Activated CD4-positive, alpha-beta memory T cell treated with anti-CD3 and anti-CD28 coated beads, Interleukin-2, amount 10 ng/mL, durations not matched to agents 7 days and 5 days (primary cell): Measurements from ENCODE around the gene RUNDC1. TPM values are rescaled to one million over a fixed set of nuclear protein-coding genes. Genes with fewer than 3 reads are reported as not detected.

ENCODE experiments used
- CTCF ChIA-PET: fragments of 350-600 bp; sonication (Branson Sonifier 250); formaldehyde crosslinking; loops from one replicate; lab custom pipeline; 2021; ENCODE audit warnings: antibody characterized with exemption, inconsistent platforms; lab: Charles Lee
- POLR2A ChIA-PET: fragments of 350-600 bp; sonication (Branson Sonifier 250); formaldehyde crosslinking; loops from one replicate; lab custom pipeline; 2021; ENCODE audit warnings: antibody characterized with exemption; lab: Charles Lee
- DNase-seq: peaks from one replicate; pipeline ENCODE4 v3.0.0-alpha.2; 2020
- H3K27ac Mint-ChIP-seq: one replicate; pipeline ENCODE4 v1.8.0; 2021; ENCODE audit warnings: mild to moderate bottlenecking, mixed read lengths
- H3K27me3 Mint-ChIP-seq: one replicate; pipeline ENCODE4 v1.8.0; 2021; ENCODE audit warnings: mixed read lengths
- H3K36me3 Mint-ChIP-seq: one replicate; pipeline ENCODE4 v1.8.0; 2021; ENCODE audit warnings: low read depth, mixed read lengths
- H3K4me1 Mint-ChIP-seq: one replicate; pipeline ENCODE4 v1.8.0; 2021; ENCODE audit warnings: mixed read lengths
- H3K4me3 Mint-ChIP-seq: one replicate; pipeline ENCODE4 v1.8.0; 2021; ENCODE audit warnings: mild to moderate bottlenecking, mixed read lengths
- H3K9me3 Mint-ChIP-seq: one replicate; pipeline ENCODE4 v1.8.0; 2021; ENCODE audit warnings: mixed read lengths
- total RNA-seq, 2 experiments: library from RNA; stranded (reverse); gene quantifications; one replicate each; pipeline ENCODE4 v1.2.3, GENCODE V29; 2021

RUNDC1 gene
- total RNA-seq, 2 experiments from 2014 or later, result 17.1 to 17.3 TPM

GRCh38 chr17:43039646-43040045 is 59.3 kb downstream of the RUNDC1 start:
- POLR2A ChIA-PET, result no interaction called here
- Mint-ChIP-seq H3K9me3 (no peaks in the 10 kb centered on the region), H3K27me3 (no peaks in the 10 kb centered on the region), H3K36me3 (peaks cover 18% of the 10 kb centered on the region), H3K27ac (no peak overlapping the region), H3K4me3 (no peak overlapping the region), H3K4me1 (no peaks in the 10 kb centered on the region)
- CTCF ChIA-PET, result interaction anchor here (1.4 kb wide), 1 partner anchor 15 kb away, joined by 3 read pairs; no protein-coding TSS in a partner anchor
- DNase-seq, result no peak

DNA sequence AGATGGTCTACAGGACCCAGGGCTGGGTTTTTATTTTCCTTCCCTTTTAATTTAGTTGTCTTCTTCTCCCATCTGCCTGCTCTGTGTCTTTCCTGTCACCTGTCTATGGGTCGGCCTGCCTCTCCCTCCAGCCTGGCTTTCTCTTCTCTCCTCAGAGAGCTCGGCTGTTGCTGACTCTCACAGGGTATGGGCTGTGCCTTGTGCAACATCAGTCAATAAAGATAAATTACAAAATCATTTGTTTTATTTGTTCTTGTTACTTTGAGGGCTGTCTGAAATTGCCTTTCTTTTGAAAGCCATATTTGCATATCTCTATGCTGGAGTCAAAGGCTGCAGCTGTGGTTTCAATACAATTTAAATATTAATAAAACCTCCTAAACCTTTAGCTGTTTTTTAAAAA is 60.3 kb downstream of the RUNDC1 start:
- H3K27me3 Mint-ChIP-seq, result no peaks in the 10 kb centered on the region
- H3K36me3 Mint-ChIP-seq, result peaks cover 27% of the 10 kb centered on the region
- H3K9me3 Mint-ChIP-seq, result no peaks in the 10 kb centered on the region
- no peak overlapping the region for H3K27ac Mint-ChIP-seq
- no peak overlapping the region for H3K4me3 Mint-ChIP-seq
- POLR2A ChIA-PET, result no interaction called here
- CTCF ChIA-PET, result interaction anchor here (0.7 to 1.4 kb wide), 2 partner anchors 16 to 1608 kb away, joined by 3 read pairs; no protein-coding TSS in a partner anchor
- no peak for DNase-seq
- no peaks in the 10 kb centered on the region for H3K4me1 Mint-ChIP-seq

DNA sequence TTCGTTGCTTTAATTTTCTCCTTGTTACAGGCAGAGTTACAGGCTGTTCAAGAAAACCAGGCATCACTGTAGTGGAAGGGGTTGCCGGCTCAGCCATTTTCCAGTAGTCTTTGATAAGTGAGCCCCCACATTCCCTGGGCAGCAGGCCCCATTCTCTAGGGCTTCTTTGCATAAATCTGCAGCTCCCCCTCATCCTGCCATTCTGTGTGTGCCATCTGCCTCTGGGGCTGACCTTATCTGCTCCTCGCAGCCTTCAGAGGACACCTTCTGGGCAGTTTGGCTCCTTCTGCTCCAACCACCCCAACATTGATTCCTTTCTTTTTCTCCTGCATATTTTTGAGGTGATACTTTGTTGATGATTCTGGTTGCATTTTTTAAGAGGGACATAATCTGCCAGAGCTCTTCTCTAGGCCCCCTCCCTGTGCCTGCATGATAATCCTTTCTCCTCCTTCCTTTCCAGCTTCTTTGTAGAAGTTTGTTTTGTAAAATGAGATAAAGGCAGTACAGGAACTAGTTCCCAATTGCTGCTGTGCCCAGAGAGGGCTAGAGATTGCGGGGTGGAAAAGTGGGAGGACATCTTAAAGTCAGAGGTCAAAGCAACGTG is 61.8 kb downstream of the RUNDC1 start:
- Mint-ChIP-seq H3K27me3 (no peaks in the 10 kb centered on the region), H3K9me3 (no peaks in the 10 kb centered on the region), H3K4me1 (no peaks in the 10 kb centered on the region), H3K4me3 (no peak overlapping the region), H3K27ac (no peak overlapping the region), H3K36me3 (peaks cover 32% of the 10 kb centered on the region)
- DNase-seq, result no peak
- ChIA-PET POLR2A (interaction anchor here (1.5 to 1.7 kb wide), 2 partner anchors 36 to 43 kb away, joined by 3 to 4 read pairs; partner anchors contain the start of gene IFI35), CTCF (no interaction called here)

Other genes with a start within 250 kb of the RUNDC1 start
- gene EZH1, start 235.5 kb upstream of the RUNDC1 start, total RNA-seq, result 10 to 100 TPM; 51.9 to 55.3 TPM
- gene RAMP2, start 219.3 kb upstream of the RUNDC1 start, total RNA-seq, result not detected
- gene VPS25, start 207.1 kb upstream of the RUNDC1 start, total RNA-seq, result 10 to 100 TPM; 52.8 to 53.0 TPM
- gene WNK4, start 200.0 kb upstream of the RUNDC1 start, total RNA-seq, result under 1 TPM; 0.18 to 0.20 TPM
- 10 to 100 TPM; 35.1 to 37.0 TPM for gene COA3, start 181.9 kb upstream of the RUNDC1 start, total RNA-seq
- not detected for gene CNTD1, start 181.7 kb upstream of the RUNDC1 start, total RNA-seq
- gene BECN1, start 156.3 kb upstream of the RUNDC1 start, total RNA-seq, result 10 to 100 TPM; 95.6 to 96.8 TPM
- gene PSME3, start 147.2 kb upstream of the RUNDC1 start, total RNA-seq, result 100 to 1,000 TPM; 101 to 104 TPM
- gene AOC2, start 136.0 kb upstream of the RUNDC1 start, total RNA-seq, result 1 to 10 TPM; 1.0 to 1.1 TPM
- gene AOC3, start 129.4 kb upstream of the RUNDC1 start, total RNA-seq, result under 1 TPM; 0.50 to 0.53 TPM
- not detected for gene G6PC1, start 79.8 kb upstream of the RUNDC1 start, total RNA-seq
- 10 to 100 TPM; 27.9 to 28.5 TPM for gene AARSD1, start 16.1 kb upstream of the RUNDC1 start, total RNA-seq
- gene PTGES3L, start 485 bp upstream of the RUNDC1 start, total RNA-seq, result under 1 TPM; 0.40 to 0.65 TPM
- gene RPL27, start 17.9 kb downstream of the RUNDC1 start, total RNA-seq, result 100 to 1,000 TPM; 880 to 892 TPM
- gene IFI35, start 26.2 kb downstream of the RUNDC1 start, total RNA-seq, result 100 to 1,000 TPM; 149 to 154 TPM
- 10 to 100 TPM; 15.0 to 16.6 TPM for gene VAT1, start 41.8 kb downstream of the RUNDC1 start, total RNA-seq
- gene RND2, start 44.7 kb downstream of the RUNDC1 start, total RNA-seq, result not detected
- 10 to 100 TPM; 62.5 to 66.5 TPM for gene BRCA1, start 144.8 kb downstream of the RUNDC1 start, total RNA-seq
- gene NBR1, start 190.6 kb downstream of the RUNDC1 start, total RNA-seq, result 10 to 100 TPM; 68.1 to 69.8 TPM
- gene TMEM106A, start 231.3 kb downstream of the RUNDC1 start, total RNA-seq, result 10 to 100 TPM; 12.9 to 13.8 TPM
- under 1 TPM in 1 of 2 experiments, not detected in 1; 0.53 TPM for gene CCDC200, start 248.1 kb downstream of the RUNDC1 start, total RNA-seq